Neural cell (in vitro differentiated cells): ENCODE measurements around the gene COQ9.

Experiments used
- CTCF ChIP-seq: fragments of 450-650 bp; IDR thresholded peaks from 2 replicates; pipeline ENCODE4 v1.5.1; 2014; ENCODE audit warnings: antibody characterized with exemption, mild to moderate bottlenecking, moderate library complexity; ENCODE audit not compliant: poor library complexity, severe bottlenecking
- EP300 ChIP-seq: fragments of 450-650 bp; conservative IDR thresholded peaks from 2 replicates; pipeline ENCODE4 v1.6.1; 2014; ENCODE audit warnings: antibody characterized with exemption, mild to moderate bottlenecking, moderate library complexity; ENCODE audit not compliant: poor library complexity, severe bottlenecking
- EZH2 ChIP-seq: fragments of 200-600, 300-800 bp; shearing (Covaris generic), sonication (generic); IDR thresholded peaks from 2 replicates; pipeline ENCODE4 v1.6.1; 2014; ENCODE audit warnings: antibody characterized with exemption, low read length, borderline replicate concordance, mild to moderate bottlenecking; ENCODE audit not compliant: insufficient read depth, poor library complexity, severe bottlenecking
- POLR2AphosphoS5 ChIP-seq: IDR thresholded peaks from 2 replicates; pipeline ENCODE4 v1.6.1; 2012
- RAD21 ChIP-seq: fragments of 450-650 bp; conservative IDR thresholded peaks from 2 replicates; pipeline ENCODE4 v1.6.1; 2014; ENCODE audit warnings: antibody characterized with exemption, mild to moderate bottlenecking, moderate library complexity
- REST ChIP-seq: IDR thresholded peaks from 2 replicates; pipeline ENCODE4 v1.6.1; 2012; ENCODE audit warnings: borderline replicate concordance

DNA sequence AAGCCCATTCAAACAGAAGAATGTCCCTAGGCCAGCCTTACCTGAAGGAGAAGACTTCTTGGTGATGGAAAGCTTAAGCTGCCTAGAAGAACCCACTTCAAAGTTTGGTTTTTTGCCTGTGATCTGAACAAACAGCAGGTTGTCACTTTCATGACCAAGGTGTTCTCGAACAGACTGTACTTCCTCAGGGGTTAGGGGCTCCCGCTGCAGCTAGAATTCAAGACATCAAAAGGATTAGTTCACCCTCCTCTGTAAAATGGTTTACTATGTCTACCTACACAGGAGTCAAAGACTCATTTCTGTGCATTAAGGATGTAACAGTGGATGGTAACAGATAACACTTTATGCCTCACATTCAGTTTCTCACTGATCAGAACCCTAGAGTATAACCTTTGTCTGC lies 13.3 kb upstream of the COQ9 start:
- TF ChIP-seq CTCF (no peak), REST (no peak), EP300 (no peak), RAD21 (no peak), POLR2AphosphoS5 (no peak), EZH2 (no peak)
